Astrocyte (in vitro differentiated cells and primary cell): Measurements from ENCODE around the gene VENTX. TPM values are rescaled to one million over a fixed set of nuclear protein-coding genes. Genes with fewer than 3 reads are reported as not detected.

ENCODE experiments used
- DNase-seq: peaks from one replicate; pipeline ENCODE4 v3.0.0-alpha.2; 2010; ENCODE audit warnings: low read depth
- FAIRE-seq: peaks from 2 replicates; lab custom pipeline; 2011; peaks lifted over from hg19 to GRCh38; lab: Jason Lieb, UNC
- H2AFZ ChIP-seq: 2 replicates; pipeline ENCODE4 v1.6.0; 2012; ENCODE audit warnings: low read depth, low read length, inconsistent platforms
- H3K27ac ChIP-seq: 2 replicates; pipeline ENCODE4 v1.5.1; 2011; ENCODE audit warnings: low read depth, low read length, inconsistent platforms
- H3K27me3 ChIP-seq: 2 replicates; pipeline ENCODE4 v1.6.0; 2011; ENCODE audit warnings: low read length, inconsistent platforms; ENCODE audit not compliant: insufficient read depth
- H3K36me3 ChIP-seq: 2 replicates; pipeline ENCODE4 v1.5.1; 2011; ENCODE audit warnings: low read length, inconsistent platforms; ENCODE audit not compliant: insufficient read depth
- H3K4me1 ChIP-seq: 2 replicates; pipeline ENCODE4 v1.5.1; 2011; ENCODE audit warnings: low read length, inconsistent platforms; ENCODE audit not compliant: insufficient read depth
- H3K4me2 ChIP-seq: 2 replicates; pipeline ENCODE4 v1.6.0; 2012; ENCODE audit warnings: low read length, inconsistent platforms
- H3K4me3 ChIP-seq: 2 replicates; pipeline ENCODE4 v1.5.1; 2011; ENCODE audit warnings: low read depth, mild to moderate bottlenecking, low read length, inconsistent platforms; ENCODE audit not compliant: insufficient read depth
- H3K79me2 ChIP-seq: 2 replicates; pipeline ENCODE4 v1.6.0; 2012; ENCODE audit warnings: mild to moderate bottlenecking, low read length, inconsistent platforms; ENCODE audit not compliant: insufficient read depth
- H3K9ac ChIP-seq: 2 replicates; pipeline ENCODE4 v1.6.0; 2012; ENCODE audit warnings: mild to moderate bottlenecking, low read length, inconsistent platforms
- H3K9me3 ChIP-seq: 2 replicates; pipeline ENCODE4 v1.5.1; 2012; ENCODE audit warnings: low read depth, mild to moderate bottlenecking, low read length, inconsistent platforms; ENCODE audit not compliant: insufficient read depth
- H4K20me1 ChIP-seq: 2 replicates; pipeline ENCODE4 v1.6.0; 2012; ENCODE audit warnings: low read length, inconsistent platforms; ENCODE audit not compliant: insufficient read depth
- H3K27ac Mint-ChIP-seq: one replicate; pipeline ENCODE4 v1.8.0; 2021; ENCODE audit warnings: mild to moderate bottlenecking, mixed read lengths; ENCODE audit not compliant: unreplicated experiment
- H3K27me3 Mint-ChIP-seq: one replicate; pipeline ENCODE4 v1.8.0; 2021; ENCODE audit warnings: low read depth, mixed read lengths; ENCODE audit not compliant: unreplicated experiment
- H3K36me3 Mint-ChIP-seq: one replicate; pipeline ENCODE4 v1.8.0; 2021; ENCODE audit warnings: low read depth, mixed read lengths; ENCODE audit not compliant: unreplicated experiment
- H3K4me1 Mint-ChIP-seq: one replicate; pipeline ENCODE4 v1.8.0; 2021; ENCODE audit warnings: low read depth, mixed read lengths; ENCODE audit not compliant: unreplicated experiment
- H3K4me3 Mint-ChIP-seq: one replicate; pipeline ENCODE4 v1.8.0; 2021; ENCODE audit warnings: mild to moderate bottlenecking, moderate library complexity, mixed read lengths; ENCODE audit not compliant: unreplicated experiment
- H3K9me3 Mint-ChIP-seq: one replicate; pipeline ENCODE4 v1.8.0; 2021; ENCODE audit warnings: mild to moderate bottlenecking, mixed read lengths; ENCODE audit not compliant: unreplicated experiment
- EZH2 ChIP-seq: IDR thresholded peaks from 2 replicates; pipeline ENCODE4 v1.6.1; 2012; ENCODE audit warnings: mild to moderate bottlenecking, low read length, inconsistent platforms; ENCODE audit not compliant: insufficient read depth
- total RNA-seq: library from RNA; stranded (reverse); gene quantifications from 2 replicates; pipeline ENCODE4 v1.2.1, GENCODE V29; 2021
- TF ChIP-seq, protein P1 (sequence below): IDR thresholded peaks from 2 replicates; pipeline ENCODE4 v1.5.1; 2011; ENCODE audit warnings: low read depth, mild to moderate bottlenecking, inconsistent platforms, low read length, moderate library complexity; ENCODE audit not compliant: insufficient read depth

The VENTX gene
- total RNA-seq, 1 donor from 2014 or later = 0.11 TPM

DNA sequence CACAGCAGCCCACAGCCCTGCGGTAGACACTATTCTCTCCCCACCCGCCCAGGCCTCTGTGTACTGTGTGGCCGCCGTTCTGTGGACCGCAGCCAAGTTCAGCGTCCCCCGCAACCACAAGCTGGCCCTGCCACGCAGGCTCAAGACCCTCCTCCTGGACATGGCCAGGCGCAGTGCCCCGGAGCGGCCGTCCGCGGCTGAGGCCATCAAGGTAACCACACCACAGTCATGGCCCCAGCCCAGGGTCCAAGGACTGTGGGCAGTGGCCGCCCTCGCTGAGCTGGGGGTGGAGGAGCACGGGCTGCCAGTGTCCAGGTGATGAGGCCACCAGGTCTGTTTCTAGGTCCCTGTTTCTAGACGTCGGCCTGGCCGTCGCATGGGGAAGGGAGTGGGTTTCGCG, 42.0 kb upstream of the VENTX start:
- Histone ChIP-seq H3K4me1 (no peaks in the 10 kb centered on the region), H3K4me2 (no peak overlapping the region), H3K79me2 (no peaks in the 10 kb centered on the region), H3K4me3 (no peak overlapping the region), H3K27me3 (no peaks in the 10 kb centered on the region), H4K20me1 (no peaks in the 10 kb centered on the region), H3K9ac (no peak overlapping the region), H3K36me3 (no peaks in the 10 kb centered on the region), H3K9me3 (no peaks in the 10 kb centered on the region), H2AFZ (no peak overlapping the region), H3K27ac (no peak overlapping the region)
- peaks cover 8% of the 10 kb centered on the region for H3K9me3 Mint-ChIP-seq
- FAIRE-seq (no peak), DNase-seq (no peak)
- H3K4me1 Mint-ChIP-seq = no peaks in the 10 kb centered on the region
- H3K4me3 Mint-ChIP-seq = no peak overlapping the region
- H3K27me3 Mint-ChIP-seq = peaks cover 25% of the 10 kb centered on the region
- no peaks in the 10 kb centered on the region for H3K36me3 Mint-ChIP-seq
- TF ChIP-seq, protein P1, sequence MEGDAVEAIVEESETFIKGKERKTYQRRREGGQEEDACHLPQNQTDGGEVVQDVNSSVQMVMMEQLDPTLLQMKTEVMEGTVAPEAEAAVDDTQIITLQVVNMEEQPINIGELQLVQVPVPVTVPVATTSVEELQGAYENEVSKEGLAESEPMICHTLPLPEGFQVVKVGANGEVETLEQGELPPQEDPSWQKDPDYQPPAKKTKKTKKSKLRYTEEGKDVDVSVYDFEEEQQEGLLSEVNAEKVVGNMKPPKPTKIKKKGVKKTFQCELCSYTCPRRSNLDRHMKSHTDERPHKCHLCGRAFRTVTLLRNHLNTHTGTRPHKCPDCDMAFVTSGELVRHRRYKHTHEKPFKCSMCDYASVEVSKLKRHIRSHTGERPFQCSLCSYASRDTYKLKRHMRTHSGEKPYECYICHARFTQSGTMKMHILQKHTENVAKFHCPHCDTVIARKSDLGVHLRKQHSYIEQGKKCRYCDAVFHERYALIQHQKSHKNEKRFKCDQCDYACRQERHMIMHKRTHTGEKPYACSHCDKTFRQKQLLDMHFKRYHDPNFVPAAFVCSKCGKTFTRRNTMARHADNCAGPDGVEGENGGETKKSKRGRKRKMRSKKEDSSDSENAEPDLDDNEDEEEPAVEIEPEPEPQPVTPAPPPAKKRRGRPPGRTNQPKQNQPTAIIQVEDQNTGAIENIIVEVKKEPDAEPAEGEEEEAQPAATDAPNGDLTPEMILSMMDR = no peak
- no peak for TF ChIP-seq EZH2
- no peak overlapping the region for H3K27ac Mint-ChIP-seq

- Mint-ChIP-seq H3K27me3 (peaks cover 28% of the 10 kb centered on the region), H3K27ac (no peak overlapping the region), H3K9me3 (peaks cover 8% of the 10 kb centered on the region), H3K4me1 (no peaks in the 10 kb centered on the region), H3K4me3 (no peak overlapping the region), H3K36me3 (no peaks in the 10 kb centered on the region)
- Histone ChIP-seq H3K27me3 (no peaks in the 10 kb centered on the region), H3K27ac (no peak overlapping the region), H3K4me3 (no peak overlapping the region), H3K9me3 (no peaks in the 10 kb centered on the region), H2AFZ (no peak overlapping the region), H3K36me3 (no peaks in the 10 kb centered on the region), H3K4me2 (no peak overlapping the region), H4K20me1 (no peaks in the 10 kb centered on the region), H3K9ac (no peak overlapping the region), H3K79me2 (no peaks in the 10 kb centered on the region), H3K4me1 (no peaks in the 10 kb centered on the region)
- DNase-seq = no peak
- no peak for FAIRE-seq
- no peak for TF ChIP-seq EZH2
- TF ChIP-seq, protein P1 = no peak
These were observed 41.3 kb upstream of the VENTX start for GRCh38 chr10:133196221-133196915.

DNA sequence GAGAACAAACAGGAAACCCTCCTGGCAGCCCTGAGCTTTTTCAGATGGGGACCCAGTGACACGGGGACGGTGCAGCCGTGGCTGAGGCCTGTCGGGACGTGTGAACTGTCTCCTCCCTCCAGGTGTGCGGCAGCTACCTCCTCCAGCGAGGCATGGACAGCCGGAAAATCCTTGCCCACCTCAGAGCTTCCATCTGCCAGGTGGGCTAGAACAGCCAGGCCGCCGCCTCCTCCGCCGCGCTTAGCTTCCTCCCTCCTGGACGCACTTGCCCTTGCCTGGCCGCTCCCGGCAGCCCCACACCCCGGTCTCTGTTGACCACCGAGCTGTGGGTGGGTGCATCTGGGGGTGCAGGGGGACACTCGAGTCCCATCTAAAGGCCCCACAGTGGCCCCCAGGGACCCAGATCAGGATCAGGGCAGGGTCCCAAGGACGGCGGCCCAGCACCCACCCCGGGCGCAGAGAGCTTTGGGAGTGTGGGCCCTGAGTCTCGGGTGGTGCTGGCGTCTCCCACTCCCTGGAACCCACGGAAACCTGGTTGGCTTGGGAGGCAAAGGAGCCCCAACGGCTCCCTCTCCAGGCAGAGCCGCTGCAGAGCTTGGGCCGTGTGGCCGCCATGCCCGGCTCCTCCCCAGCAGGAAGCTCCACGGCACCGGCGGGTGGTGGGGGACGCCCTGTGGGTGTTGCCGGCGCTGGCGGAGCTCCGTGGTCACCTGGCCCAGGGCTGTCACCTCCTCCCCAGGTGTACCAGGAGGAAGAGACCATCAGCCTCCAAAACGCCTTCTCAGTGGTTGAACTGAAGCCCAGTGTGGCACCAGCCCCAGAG, 40.5 kb upstream of the VENTX start:
- no peak overlapping the region for H2AFZ ChIP-seq
- no peak overlapping the region for H3K4me3 Mint-ChIP-seq
- no peaks in the 10 kb centered on the region for H3K79me2 ChIP-seq
- no peaks in the 10 kb centered on the region for H4K20me1 ChIP-seq
- H3K27me3 Mint-ChIP-seq = peaks cover 24% of the 10 kb centered on the region
- H3K4me2 ChIP-seq = no peak overlapping the region
- H3K27ac ChIP-seq = no peak overlapping the region
- no peak for DNase-seq
- no peaks in the 10 kb centered on the region for H3K36me3 Mint-ChIP-seq
- H3K27ac Mint-ChIP-seq = no peak overlapping the region
- no peak overlapping the region for H3K9ac ChIP-seq
- no peaks in the 10 kb centered on the region for H3K27me3 ChIP-seq
- TF ChIP-seq, protein P1 = no peak
- TF ChIP-seq EZH2 = no peak
- FAIRE-seq = no peak
- H3K36me3 ChIP-seq = no peaks in the 10 kb centered on the region
- no peaks in the 10 kb centered on the region for H3K4me1 Mint-ChIP-seq
- peaks cover 5% of the 10 kb centered on the region for H3K9me3 Mint-ChIP-seq
- no peak overlapping the region for H3K4me3 ChIP-seq
- H3K9me3 ChIP-seq = no peaks in the 10 kb centered on the region
- no peaks in the 10 kb centered on the region for H3K4me1 ChIP-seq
